Measurements from ENCODE around the gene RASGRF1.
"Not testable (repeated sequence)": the region's sequence is repeated elsewhere in the genome, so short reads cannot be mapped to it uniquely, and the experiment has no call there.

The RASGRF1 gene

DNA sequence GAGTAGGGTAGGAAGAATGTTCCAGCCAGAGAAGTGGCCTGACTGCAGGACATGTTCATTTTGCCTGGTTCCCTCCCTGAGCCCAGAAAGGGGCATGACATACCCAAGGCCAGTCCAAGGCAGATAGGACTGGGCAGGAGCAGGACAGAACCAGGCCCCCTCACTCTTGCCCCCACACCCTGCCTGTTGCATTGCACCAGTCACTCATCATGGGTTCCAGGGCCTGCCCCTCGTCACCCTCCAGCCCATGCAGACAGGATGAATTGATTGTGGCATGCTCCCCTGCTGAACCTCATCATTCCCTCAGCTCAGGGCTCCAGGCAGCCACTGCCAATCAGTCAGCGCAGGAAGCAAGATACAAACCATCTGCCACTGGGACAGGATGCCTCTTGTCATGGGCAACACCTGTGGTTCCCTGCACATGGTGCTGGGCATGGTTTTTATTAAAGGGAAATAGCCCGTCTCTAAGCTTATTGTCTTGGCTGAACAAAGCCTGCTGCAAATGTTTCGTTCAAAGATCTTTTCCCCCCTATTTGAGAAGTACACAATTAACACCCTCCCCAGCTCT lies 48.9 kb downstream of the RASGRF1 start:
- no peak for DNase-seq (ENCODE audit: low read depth)

DNA sequence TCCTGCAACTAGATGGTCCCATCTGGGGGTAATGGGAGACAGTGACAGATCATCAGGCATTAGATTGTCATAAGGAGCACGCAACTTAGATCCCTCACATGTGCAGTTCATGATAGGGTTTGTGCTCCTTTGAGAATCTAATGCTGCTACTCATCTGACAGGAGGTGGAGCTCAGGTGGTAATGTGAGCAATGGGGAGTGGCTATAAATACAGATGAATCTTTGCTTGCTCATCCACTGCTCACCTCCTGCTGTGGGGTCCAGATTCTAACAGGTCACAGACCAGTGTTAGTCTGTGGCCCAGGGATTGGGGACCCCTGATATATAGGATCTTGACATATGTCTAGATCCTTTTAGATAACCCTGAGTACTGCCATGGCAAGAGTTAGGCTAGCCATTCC lies 52.7 kb downstream of the RASGRF1 start:
- DNase-seq (ENCODE audit: low read depth) = no peak

DNA sequence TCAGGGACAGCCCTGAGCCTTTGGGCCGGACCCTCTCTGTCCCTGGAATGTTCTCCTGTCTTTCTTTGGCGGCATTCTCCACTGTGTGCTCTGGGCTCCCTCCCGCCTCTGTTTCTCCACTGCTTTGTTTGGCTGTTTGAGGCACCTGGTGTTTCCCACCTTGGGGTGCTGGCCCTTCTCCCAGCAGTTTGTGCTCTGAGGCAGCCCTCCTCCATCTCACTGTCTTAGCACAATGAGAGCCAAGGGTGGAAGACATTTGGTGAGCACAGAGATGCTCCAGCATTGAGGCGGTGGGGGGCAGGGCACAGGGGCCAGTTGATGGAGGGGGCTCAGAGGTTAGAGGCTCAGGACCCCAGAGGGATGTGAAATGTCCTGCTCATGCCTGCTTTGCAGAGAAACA lies 54.3 kb downstream of the RASGRF1 start:
- no peak for DNase-seq (ENCODE audit: low read depth)

DNA sequence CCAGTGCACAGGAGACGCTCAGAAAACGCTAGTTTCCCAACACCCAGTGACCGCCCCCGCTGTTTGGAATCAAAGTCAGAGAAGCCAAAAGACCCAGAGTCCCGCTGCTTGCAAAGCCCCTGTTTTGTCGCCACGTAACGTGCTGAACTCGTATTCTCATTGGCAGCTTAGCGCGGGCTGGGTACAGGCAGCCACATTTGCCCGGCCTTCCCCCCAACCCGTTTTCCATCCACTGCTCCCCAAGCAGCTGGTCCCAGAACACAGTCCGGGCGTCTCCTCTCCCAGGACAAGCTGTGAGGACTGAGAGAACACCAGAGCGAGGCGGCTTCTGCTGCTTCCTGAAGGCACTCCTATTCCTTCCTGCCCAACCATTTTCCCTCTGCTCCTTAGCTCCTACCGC lies 54.8 kb downstream of the RASGRF1 start:
- no peak for DNase-seq (ENCODE audit: low read depth)

DNA sequence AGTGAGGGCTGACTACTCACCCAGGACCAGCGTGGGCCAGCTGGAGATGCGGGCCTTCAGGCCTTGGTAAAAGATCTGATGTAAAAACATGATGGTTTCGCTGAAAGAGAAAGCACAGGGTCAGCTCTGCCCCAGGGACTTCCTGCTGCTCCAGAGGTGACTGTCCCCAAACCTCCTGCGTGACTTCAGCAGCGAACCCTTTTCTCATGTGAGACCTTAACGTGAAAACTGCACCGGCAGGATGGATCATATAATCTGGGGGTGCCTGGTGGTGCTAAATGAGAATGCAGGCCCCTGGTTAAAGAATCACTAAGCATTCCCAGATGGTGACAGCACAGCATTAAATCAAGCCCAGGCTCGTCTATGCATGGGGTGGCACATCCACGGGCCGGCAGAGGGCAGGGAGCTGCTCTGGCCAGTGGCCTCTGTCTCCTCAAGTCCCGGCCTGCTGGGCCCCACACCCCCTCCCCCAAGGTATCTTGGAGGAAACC lies 55.4 kb downstream of the RASGRF1 start:
- no peak for DNase-seq (ENCODE audit: low read depth)

DNA sequence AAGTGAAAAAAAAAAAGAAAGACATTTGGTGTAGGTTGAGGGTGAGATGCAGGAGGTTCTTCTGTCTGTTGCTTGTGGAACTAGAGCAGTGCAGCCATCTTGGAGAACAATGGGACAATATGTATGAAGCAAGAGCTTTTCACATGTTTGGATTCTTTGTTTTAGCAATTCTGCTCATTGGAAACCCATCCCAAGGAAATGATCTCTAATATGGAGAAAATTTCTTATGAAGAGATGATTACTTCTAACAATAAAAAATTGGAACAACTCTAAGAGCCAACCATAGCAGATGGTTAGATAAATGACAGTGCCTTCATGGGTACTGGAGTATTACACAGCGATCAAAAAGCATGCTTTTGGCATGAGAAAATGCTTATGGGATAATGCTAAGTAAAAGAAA lies 56.3 kb downstream of the RASGRF1 start:
- DNase-seq (ENCODE audit: low read depth) = no peak

DNA sequence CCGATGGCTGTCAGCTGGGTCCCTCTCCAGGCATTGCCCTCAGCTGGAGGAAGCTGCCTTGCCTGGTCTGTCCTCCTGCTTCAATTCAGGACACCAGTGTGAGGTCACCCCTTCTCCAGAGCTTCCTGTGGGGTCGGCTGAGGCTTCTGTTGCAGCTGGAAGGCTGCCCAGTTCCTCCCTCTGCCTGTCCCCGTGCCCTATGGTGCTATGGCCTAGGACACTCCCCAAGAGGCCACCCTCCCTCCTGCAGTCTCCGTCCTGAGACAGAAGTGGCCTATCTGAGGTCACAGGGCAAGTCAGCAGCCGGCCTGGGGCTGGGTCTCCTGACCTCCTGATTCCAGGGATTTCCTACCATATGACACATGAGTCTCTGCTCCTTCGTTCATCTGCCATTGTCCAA lies 57.9 kb downstream of the RASGRF1 start:
- DNase-seq (ENCODE audit: low read depth) = no peak

DNA sequence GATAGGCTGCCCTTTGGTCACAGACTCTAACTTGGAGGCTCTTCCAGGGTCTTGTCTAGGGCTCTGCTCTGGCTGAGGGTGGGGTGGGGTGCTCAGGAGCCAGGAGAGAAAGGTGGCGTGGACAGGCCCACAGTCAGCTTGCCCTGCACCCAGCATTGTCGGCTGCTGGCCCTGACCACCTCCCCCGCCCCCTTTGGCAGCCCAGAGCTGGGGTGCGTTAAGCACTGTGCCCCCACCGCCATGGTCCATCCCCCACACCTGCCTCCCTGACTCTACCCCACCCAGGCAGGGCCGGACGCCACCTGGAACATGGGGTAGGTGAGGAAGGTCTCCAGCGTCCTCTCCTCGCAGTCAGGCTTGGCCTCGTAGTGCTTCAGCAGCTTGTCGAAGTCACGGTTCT lies 58.8 kb downstream of the RASGRF1 start:
- DNase-seq (ENCODE audit: low read depth) = no peak

DNA sequence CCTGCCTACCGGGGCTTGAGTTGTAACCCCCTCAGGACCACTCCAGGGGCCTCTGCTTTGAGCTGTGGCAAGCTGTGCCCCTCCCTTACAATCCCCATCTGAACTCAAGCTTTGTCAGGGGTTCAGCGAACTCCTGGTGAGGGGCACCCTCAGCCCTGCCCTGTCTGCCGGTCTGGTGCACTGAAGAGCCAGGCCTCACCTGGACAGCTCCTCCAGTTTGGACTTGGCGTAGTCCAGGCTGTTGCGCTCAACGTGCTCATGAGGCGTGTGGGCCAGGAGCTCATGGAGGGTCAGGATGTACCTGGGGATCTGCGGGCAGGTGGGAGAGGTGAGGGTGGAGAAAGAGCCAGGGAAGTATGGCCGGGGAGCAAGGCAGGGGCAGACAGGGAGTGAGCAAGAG lies 59.4 kb downstream of the RASGRF1 start:
- DNase-seq (ENCODE audit: low read depth) = no peak

DNA sequence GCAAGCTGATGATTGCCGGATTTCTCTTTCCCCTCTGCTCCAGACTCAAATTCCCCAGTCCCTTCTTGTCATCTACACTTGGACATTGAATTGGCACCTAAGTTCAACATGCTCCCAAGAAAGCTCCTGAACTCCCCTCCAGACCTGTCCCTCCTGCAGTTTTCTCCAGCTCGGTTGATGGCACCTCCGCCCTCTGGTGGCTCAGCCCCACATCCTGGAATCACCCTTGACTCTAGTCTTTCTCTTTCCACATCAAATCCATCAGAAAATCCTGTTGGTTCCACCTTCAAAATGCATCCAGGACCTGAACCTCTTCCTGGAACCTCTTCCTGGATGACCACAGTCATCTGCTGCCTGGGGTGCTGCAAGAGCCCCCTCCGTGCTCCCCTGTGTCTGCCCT lies 60.1 kb downstream of the RASGRF1 start:
- no peak for DNase-seq (ENCODE audit: low read depth)

DNA sequence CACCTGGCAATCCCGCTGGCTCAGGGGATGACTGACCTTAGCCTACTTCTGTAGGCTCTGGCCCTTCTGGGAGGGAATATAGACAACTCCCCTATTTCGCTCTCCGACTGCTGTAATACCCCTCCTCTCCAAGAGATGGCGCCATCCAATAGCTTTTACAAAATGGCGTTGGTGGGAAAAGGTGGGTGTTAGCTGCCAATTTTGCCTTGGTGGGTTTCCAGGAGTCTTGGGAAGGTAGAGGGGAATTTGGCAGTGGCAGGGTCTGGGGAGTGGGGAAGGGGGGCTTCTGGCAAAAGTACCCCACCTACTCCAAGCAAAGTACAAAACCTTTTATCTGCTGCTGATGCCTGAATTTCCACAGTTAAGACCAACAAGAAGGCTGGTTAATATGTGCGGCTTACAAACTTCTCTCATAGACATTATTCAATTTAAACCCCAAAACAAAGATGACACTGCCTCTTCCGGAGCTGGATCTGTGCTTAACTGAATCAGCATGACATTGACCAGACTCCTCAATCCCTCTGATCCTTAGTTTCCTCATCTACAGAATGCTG lies 62.1 kb downstream of the RASGRF1 start:
- DNase-seq (ENCODE audit: low read depth) = no peak

DNA sequence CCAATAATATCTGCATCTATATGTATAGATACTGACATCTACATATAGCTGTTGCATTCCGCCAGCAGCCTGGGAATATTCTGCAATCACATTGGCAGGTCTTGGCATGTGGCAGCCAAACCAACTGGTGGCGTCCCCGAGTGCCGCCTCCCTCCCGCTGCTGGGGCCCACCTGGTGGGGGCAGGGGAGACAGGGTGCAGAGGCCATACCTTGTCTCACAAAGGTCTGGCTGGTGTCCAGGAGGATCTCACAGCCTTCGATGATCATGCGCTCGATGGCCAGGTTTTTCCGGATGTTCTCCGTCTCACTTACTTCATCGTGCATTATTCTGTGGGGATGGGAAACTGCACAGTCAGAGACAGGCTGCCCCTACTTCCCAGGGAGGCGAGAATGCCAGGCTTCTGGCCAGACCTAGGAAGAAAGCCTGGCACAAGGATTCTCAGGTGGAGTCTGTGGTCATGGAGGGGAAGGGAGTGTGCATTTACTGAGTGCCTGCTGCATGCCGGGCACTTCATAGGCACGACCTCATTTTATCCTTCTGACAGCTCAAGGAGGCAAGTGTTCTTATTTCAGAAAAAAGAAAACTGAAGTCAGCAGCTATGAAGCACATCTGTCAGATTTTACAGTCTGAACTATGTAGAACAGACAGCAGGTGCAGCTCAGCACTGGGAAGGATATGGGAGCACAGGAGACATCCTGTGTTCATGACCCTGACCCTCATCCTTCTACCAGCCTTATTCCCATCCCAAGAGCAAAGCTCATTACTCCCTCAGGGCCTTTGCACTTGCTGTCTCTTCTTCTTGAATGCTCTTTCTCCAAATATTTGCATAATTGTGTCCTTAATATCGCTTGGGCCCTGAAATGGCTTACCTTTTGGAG lies 62.8 kb downstream of the RASGRF1 start:
- no peak for DNase-seq (ENCODE audit: low read depth)

DNA sequence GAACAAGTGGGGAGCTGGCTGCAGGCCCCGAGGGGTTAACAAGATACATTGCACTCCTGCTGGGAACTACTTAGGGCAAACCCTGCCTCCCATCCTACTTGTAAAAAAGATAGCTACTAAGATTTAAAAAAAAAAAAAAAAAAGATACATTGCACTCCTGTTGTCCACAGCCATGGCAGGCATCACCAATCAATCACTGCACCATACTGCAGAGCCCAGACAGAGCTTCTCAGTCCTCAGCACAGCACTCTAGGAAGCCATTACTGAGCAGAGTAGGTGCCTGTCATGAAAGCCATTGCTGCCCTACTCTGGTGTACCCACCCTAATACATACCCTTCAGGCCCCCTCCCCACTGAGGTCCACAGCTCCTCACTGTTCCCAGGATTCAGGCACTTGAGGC lies 64.8 kb downstream of the RASGRF1 start:
- DNase-seq (ENCODE audit: low read depth) = no peak

DNA sequence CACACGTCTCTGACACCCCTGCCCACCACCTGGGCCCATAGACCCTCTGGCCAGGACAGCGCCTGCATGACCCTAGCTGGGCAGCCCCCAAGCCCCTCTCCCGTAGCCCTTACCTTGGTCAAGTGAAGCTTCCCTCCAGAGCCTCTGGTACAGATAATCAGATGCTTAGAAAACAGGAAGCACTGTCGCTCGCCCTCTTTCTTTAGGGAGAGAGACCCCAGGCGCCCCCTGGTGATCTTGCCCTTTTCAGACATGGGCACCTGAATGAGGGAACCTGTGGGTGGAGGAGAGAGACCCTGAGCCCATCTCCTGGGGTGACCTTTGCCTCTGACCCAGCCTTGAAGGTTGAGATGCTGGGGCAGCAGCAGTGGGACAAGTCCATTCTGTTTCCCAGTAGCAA lies 65.4 kb downstream of the RASGRF1 start:
- DNase-seq (ENCODE audit: low read depth) = no peak

DNA sequence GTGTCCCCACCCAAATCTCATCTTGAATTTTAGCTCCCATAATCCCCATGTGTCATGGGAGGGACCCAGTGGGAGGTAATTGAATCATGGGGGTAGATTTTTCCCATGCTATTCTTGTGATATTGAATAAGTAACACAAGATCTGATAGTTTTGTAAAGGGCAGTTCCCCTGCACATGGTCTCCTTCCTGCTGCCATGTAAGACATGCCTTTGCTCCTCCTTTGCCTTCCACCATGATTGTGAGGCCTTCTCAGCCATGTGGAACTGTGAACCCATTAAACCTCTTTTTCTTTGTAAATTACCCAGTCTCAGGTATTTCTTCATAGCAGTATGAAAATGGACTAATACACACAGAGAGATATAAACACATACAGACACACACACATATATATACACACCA lies 66.1 kb downstream of the RASGRF1 start:
- not testable (repeated sequence) for DNase-seq (ENCODE audit: low read depth)

DNA sequence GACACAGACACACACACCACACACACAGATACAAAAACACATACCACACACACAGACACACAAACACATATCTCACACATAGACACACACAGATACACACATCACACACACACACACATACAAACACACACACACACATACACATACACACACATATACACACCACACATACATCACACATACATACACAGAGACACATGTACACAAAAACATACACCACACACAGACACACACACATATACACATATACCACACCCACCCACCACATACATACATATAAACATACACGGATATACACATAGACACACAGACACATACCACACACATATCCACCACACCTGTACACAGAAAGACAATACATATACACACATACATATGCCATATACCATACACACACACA lies 66.7 kb downstream of the RASGRF1 start:
- DNase-seq (ENCODE audit: low read depth) = no peak

DNA sequence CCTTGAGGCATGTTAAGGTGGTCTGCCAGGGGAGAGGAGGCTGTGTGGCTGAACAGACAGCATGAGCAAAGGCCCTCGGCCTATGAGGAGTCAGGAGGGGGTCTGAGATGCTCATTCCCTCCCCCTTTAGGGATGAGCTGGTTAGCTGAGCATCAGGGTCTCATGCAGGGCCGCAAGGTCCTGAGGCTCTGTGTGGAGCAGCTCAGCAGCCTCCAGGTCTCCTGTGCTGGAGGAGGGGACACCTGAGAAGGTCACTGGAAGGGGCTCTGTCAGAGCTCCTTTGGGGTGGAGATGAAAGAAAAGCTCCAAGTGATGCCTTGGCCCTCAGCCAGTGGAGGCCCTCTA lies 67.1 kb downstream of the RASGRF1 start:
- DNase-seq (ENCODE audit: low read depth) = no peak

DNA sequence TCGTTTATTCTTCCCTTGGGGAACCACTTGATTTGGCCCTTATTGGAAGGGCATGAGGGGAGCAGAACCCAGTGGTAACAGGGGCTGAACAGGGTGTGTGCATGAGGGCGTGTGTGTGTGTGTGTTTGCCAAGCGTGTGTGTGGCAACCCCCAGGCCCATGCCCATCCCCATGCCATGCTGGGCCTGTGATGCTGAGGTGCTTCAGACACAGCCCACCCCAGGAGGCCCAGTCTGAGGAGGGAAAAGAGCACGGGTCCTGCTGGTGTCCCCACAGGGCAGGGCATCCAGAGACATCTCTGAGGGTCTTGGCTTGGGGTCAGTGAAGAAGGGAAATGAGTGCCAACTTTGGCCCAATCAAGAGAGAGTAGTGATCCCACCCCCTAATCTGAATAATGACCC lies 71.6 kb downstream of the RASGRF1 start:
- no peak for DNase-seq (ENCODE audit: low read depth)

DNA sequence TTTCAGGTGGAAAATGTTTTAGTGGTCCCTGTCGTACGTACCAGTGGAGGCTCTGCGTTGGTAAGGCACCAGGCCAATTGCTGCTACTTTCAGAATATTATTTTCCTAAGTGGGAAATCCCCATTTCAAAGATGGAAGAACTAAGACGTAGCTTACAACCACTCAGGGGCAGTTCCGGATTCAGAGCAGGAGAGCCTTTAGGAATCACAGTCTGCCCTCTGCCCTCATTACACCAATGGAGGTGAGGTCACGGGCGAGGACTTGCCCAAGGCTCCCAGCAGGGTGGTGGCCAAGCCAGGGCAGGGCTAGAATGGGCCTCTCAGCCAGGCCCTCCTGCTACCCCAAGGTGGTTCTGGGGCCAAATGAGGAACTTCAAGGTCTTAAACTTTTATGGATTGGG lies 72.6 kb downstream of the RASGRF1 start:
- DNase-seq (ENCODE audit: low read depth) = no peak

DNA sequence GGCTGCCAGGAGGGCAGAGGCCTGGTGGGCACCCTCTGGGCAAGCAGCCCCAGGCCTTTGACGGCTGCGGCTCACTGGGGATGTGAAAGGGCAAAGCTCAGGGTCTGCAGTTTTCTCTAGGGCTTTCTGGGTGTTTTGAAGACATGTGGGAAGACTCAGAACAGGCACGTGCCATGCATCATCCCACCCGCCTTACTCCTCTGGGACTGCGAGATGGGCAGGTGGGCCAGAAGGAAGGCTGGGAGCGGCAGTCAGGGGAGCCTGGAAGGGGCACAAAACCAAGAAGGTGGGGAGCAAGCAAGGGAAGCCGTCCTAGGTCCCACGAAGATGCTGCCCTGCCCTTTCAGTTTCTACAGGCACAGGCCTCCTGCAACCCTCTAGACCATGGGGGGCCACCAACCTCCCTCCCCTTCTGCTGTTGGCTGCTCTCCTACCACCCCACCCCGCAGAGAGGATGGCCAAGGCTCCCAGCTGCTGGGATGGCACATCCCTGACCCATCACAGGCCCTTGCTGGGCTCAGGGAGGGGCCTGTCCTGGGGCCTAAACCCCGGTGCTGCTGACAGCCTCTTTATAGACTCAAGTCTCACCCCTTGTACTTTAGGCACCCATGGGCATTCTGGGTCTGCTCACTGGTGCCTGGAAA lies 73.9 kb downstream of the RASGRF1 start:
- no peak for DNase-seq (ENCODE audit: low read depth)

DNA sequence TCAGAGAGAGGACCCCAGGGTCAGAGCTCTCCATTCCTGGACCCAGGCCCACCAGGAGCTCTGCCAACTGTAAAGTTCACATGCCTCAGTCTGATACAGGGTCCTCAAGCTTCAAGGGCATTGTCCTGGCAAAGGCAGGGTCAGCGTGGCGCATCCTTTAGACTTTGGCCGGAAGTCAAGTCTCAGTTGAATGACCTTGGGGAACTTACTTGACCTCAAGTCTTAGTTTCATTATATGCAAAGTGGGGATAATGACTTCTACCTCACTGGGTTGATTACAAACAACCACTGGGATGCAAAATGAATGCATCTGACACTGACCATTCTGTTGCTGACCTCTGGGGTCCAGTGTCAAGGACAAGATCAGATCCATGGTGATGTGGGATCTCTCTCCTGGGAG lies 75.2 kb downstream of the RASGRF1 start:
- no peak for DNase-seq (ENCODE audit: low read depth)

DNA sequence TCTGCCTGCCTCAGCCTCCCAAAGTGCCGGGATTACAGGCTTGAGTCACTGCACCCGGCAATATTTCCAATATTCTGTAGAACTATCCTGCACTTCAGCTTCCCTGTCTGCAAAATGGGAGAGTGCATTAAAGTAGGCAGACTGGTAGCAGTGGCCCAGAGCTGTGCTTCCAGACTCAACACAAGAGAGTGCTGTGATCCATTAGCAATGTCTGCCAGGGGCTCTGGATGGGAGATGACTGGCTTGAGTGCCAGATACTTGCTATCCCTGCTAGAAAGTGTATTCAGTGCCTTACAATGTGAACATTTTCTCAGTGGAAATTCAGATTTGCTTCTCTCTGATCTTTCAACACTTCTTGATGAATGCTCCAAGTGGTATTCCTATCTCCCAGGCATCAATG lies 80.3 kb downstream of the RASGRF1 start:
- DNase-seq (ENCODE audit: low read depth) = no peak

DNA sequence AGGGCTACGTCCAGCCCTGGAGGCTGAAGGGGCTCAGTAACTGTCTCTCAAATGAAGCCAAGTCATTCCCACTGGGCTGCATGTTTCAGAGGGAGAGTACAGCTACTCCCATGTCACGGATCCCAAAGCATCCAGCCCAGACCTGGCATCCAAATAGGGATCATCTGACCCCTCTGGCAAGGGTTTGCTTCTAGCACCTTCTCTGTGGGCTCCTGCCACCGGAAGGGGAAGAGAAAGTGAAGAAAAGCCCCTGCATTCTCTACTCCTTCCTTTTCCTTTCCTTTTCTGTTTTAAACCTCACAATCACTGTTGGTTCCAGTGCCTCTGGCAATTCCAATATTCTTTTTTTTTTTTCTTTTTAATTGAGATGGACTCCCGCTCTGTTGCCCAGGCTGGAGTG lies 81.2 kb downstream of the RASGRF1 start:
- no peak for DNase-seq (ENCODE audit: low read depth)

Data from GM04503 (cell line).